HepG2 (cell line): ENCODE data around the gene CASKIN1. TPM values are rescaled to one million over a fixed set of nuclear protein-coding genes. Genes with fewer than 3 reads are reported as not detected.

ENCODE experiments used
- EED ChIP-seq: sonication (generic); formaldehyde crosslinking; IDR thresholded peaks from 2 replicates; pipeline ENCODE4 v1.5.0; 2020; ENCODE audit warnings: mild to moderate bottlenecking, missing genetic modification reagents
- ELK4 ChIP-seq: sonication (generic); formaldehyde crosslinking; IDR thresholded peaks from 2 replicates; pipeline ENCODE4 v1.9.0; 2021; ENCODE audit warnings: missing genetic modification reagents, borderline replicate concordance
- ERF ChIP-seq: IDR thresholded peaks from 2 replicates; pipeline ENCODE4 v1.6.1; 2018; ENCODE audit warnings: missing biosample characterization, missing genetic modification reagents
- FIP1L1 ChIP-seq: fragments of 200-400 bp; formaldehyde crosslinking; IDR thresholded peaks from 2 replicates; pipeline ENCODE4 v1.6.1; 2018; ENCODE audit warnings: low read depth, mild to moderate bottlenecking, low read length, moderate library complexity, borderline replicate concordance; ENCODE audit not compliant: insufficient read depth
- FOXP4 ChIP-seq: sonication (generic); formaldehyde crosslinking; IDR thresholded peaks from 2 replicates; pipeline ENCODE4 v1.4.0; 2020; ENCODE audit warnings: missing genetic modification reagents
- GABPB1 ChIP-seq: IDR thresholded peaks from 2 replicates; pipeline ENCODE4 v1.6.1; 2016; ENCODE audit warnings: mild to moderate bottlenecking, missing genetic modification reagents, moderate library complexity, missing compliant biosample characterization
- GMEB2 ChIP-seq: IDR thresholded peaks from 2 replicates; pipeline ENCODE4 v1.6.1; 2016; ENCODE audit warnings: missing biosample characterization, missing genetic modification reagents, low read depth
- HHEX ChIP-seq: IDR thresholded peaks from 2 replicates; pipeline ENCODE4 v1.6.1; 2016; ENCODE audit warnings: control low read depth
- HOXD1 ChIP-seq: sonication (generic); formaldehyde crosslinking; IDR thresholded peaks from 2 replicates; pipeline ENCODE4 v1.5.0; 2020; ENCODE audit warnings: missing genetic modification reagents
- KDM4B ChIP-seq: sonication (generic); formaldehyde crosslinking; IDR thresholded peaks from 2 replicates; pipeline ENCODE4 v1.4.0; 2020; ENCODE audit warnings: missing genetic modification reagents
- MATR3 ChIP-seq: sonication (generic); formaldehyde crosslinking; IDR thresholded peaks from 2 replicates; pipeline ENCODE4 v1.4.0; 2020; ENCODE audit warnings: missing genetic modification reagents
- MTA3 ChIP-seq: sonication (generic); formaldehyde crosslinking; IDR thresholded peaks from 2 replicates; pipeline ENCODE4 v1.4.0; 2020; ENCODE audit warnings: missing genetic modification reagents
- MYPOP ChIP-seq: sonication (generic); formaldehyde crosslinking; IDR thresholded peaks from 2 replicates; pipeline ENCODE4 v1.8.1; 2023; ENCODE audit warnings: mild to moderate bottlenecking, moderate library complexity, missing genetic modification reagents
- SNAPC5 ChIP-seq: sonication (generic); formaldehyde crosslinking; IDR thresholded peaks from 2 replicates; pipeline ENCODE4 v1.8.1; 2023; ENCODE audit warnings: mild to moderate bottlenecking, missing genetic modification reagents, borderline replicate concordance
- TARDBP ChIP-seq: sonication (generic); formaldehyde crosslinking; IDR thresholded peaks from 2 replicates; pipeline ENCODE4 v1.8.0; 2022; ENCODE audit warnings: mild to moderate bottlenecking, missing genetic modification reagents
- TBP ChIP-seq: sonication (generic); formaldehyde crosslinking; IDR thresholded peaks from 2 replicates; pipeline ENCODE4 v1.5.0; 2020; ENCODE audit warnings: missing genetic modification reagents
- ZNF12 ChIP-seq: sonication (generic); formaldehyde crosslinking; IDR thresholded peaks from 2 replicates; pipeline ENCODE4 v1.5.0; 2020; ENCODE audit warnings: missing genetic modification reagents
- ZNF337 ChIP-seq: sonication (generic); formaldehyde crosslinking; IDR thresholded peaks from 2 replicates; pipeline ENCODE4 v1.5.1; 2020; ENCODE audit warnings: missing genetic modification reagents, low read depth, mild to moderate bottlenecking, borderline replicate concordance
- ZNF468 ChIP-seq: sonication (generic); formaldehyde crosslinking; IDR thresholded peaks from 2 replicates; pipeline ENCODE4 v1.8.0; 2022; ENCODE audit warnings: mild to moderate bottlenecking, moderate library complexity, missing genetic modification reagents
- ZNF510 ChIP-seq: sonication (generic); formaldehyde crosslinking; IDR thresholded peaks from 2 replicates; pipeline ENCODE4 v1.4.0; 2020; ENCODE audit warnings: low read depth, mild to moderate bottlenecking, missing genetic modification reagents
- ZNF607 ChIP-seq: sonication (generic); formaldehyde crosslinking; IDR thresholded peaks from 2 replicates; pipeline ENCODE4 v1.5.1; 2020; ENCODE audit warnings: missing genetic modification reagents, mild to moderate bottlenecking, borderline replicate concordance
- ZNF766 ChIP-seq: sonication (generic); formaldehyde crosslinking; IDR thresholded peaks from 2 replicates; pipeline ENCODE4 v1.5.0; 2020; ENCODE audit warnings: missing genetic modification reagents, borderline replicate concordance
- ZNF773 ChIP-seq: sonication (generic); formaldehyde crosslinking; IDR thresholded peaks from 2 replicates; pipeline ENCODE4 v1.4.0; 2020; ENCODE audit warnings: missing genetic modification reagents, borderline replicate concordance
- polyA plus RNA-seq, 8 experiments: library from polyadenylated mRNA; depleted of rRNA in 3 of 8; stranded (reverse) in 7 of 8; unstranded in 1 of 8; fragments of >200 nt; fragmentation: Illumina TruSeq in 4 of 8; extraction: Trizol in 4 of 8; gene quantifications; 2 replicates each; pipeline versions ENCODE4 v1.2.1 to v1.2.3, GENCODE V29; 2011 to 2016; ENCODE audit warnings: low read depth in 4 of 8, missing spikeins in 1 of 8, mixed read lengths in 1 of 8; ENCODE audit not compliant: insufficient read depth in 1 of 8
- total RNA-seq, 5 experiments: library from RNA; depleted of rRNA; stranded (reverse); fragments of >200 nt; fragmentation: Illumina TruSeq; extraction: Trizol; gene quantifications; 2 replicates each; pipeline ENCODE4 v1.2.3, GENCODE V29; 2016; ENCODE audit warnings: low read depth in 1 of 5

The CASKIN1 gene
- total and polyA plus RNA-seq, 2 of the 13 experiments (the other 11 are each of a cell fraction or from before 2014, with no cell fraction given): 1.2 to 2.2 TPM

- TF ChIP-seq ZNF607: 0 out of 2 replicates have a peak, but pooled peaks have one; percentile 73
- TF ChIP-seq EED (CRISPR knock-in tag): no peak
- TF ChIP-seq HHEX: no peak
- TF ChIP-seq ERF: peak; percentile 78; the same call in 1 of the 2 replicates
- TF ChIP-seq FOXP4 (CRISPR knock-in tag): no peak; the same call in 1 of the 2 replicates
- peak; percentile 22; the same call in 1 of the 2 replicates for TF ChIP-seq ZNF510 (CRISPR knock-in tag)
- TF ChIP-seq GMEB2 (CRISPR knock-in tag): no peak; the same call in none of the 2 replicates
- TF ChIP-seq ZNF337: no peak; the same call in 1 of the 2 replicates
- TF ChIP-seq ZNF773 (CRISPR knock-in tag): no peak
- TF ChIP-seq KDM4B: peak; percentile 63; the same call in 1 of the 2 replicates
- peak; percentile 80 for TF ChIP-seq TARDBP (CRISPR knock-in tag)
- peak; percentile 16; the same call in 1 of the 2 replicates for TF ChIP-seq ZNF766 (CRISPR knock-in tag)
- TF ChIP-seq MATR3 (CRISPR knock-in tag): no peak
- TF ChIP-seq GABPB1: peak; percentile 85
- no peak for TF ChIP-seq MTA3 (CRISPR knock-in tag)
- 0 out of 2 replicates have a peak, but pooled peaks have one; percentile 48 for TF ChIP-seq MYPOP (CRISPR knock-in tag)
- TF ChIP-seq ELK4 (CRISPR knock-in tag): no peak
- no peak for TF ChIP-seq ZNF468
- no peak for TF ChIP-seq TBP (CRISPR knock-in tag)
- TF ChIP-seq HOXD1: peak; percentile 57
- no peak for TF ChIP-seq FIP1L1
- TF ChIP-seq SNAPC5 (CRISPR knock-in tag): peak; percentile 45; the same call in 1 of the 2 replicates
- TF ChIP-seq ZNF12 (CRISPR knock-in tag): no peak
Measured at GRCh38 chr16:2205104-2205966, 8.9 kb upstream of the CASKIN1 start, which contains the start of gene MLST8 (continued).
